PFSK-1 (cell line): ENCODE results near the gene SLC6A2.

Experiments
- FOXP2 ChIP-seq: optimal IDR thresholded peaks from 2 replicates; pipeline ENCODE3; 2011; ENCODE audit warnings: borderline replicate concordance, control low read depth, inconsistent platforms; ENCODE audit not compliant: insufficient read depth; ENCODE audit errors: extremely low read length, extremely low read depth
- POLR2AphosphoS5 ChIP-seq: IDR thresholded peaks from 2 replicates; pipeline ENCODE4 v1.6.1; 2012; ENCODE audit warnings: low read depth, mild to moderate bottlenecking, control low read depth, low read length, moderate library complexity
- SIN3A ChIP-seq: IDR thresholded peaks from 2 replicates; pipeline ENCODE4 v1.6.1; 2012; ENCODE audit warnings: mild to moderate bottlenecking, low read length, moderate library complexity, borderline replicate concordance; ENCODE audit not compliant: insufficient read depth
- TAF1 ChIP-seq: IDR thresholded peaks from 2 replicates; pipeline ENCODE4 v1.6.1; 2012; ENCODE audit warnings: low read length, control low read depth, borderline replicate concordance; ENCODE audit not compliant: insufficient read depth
- TF ChIP-seq, protein P1 (sequence below), 2 experiments: IDR thresholded peaks; 2 replicates each; pipeline versions ENCODE4 v1.6.1 to v1.8.0; 2011 to 2012; ENCODE audit warnings: low read depth in 2 of 2, low read length in 2 of 2, control low read depth in 1 of 2, inconsistent platforms in 1 of 2, mild to moderate bottlenecking in 1 of 2, moderate library complexity in 1 of 2; ENCODE audit not compliant: insufficient read depth in 1 of 2

SLC6A2 gene

DNA sequence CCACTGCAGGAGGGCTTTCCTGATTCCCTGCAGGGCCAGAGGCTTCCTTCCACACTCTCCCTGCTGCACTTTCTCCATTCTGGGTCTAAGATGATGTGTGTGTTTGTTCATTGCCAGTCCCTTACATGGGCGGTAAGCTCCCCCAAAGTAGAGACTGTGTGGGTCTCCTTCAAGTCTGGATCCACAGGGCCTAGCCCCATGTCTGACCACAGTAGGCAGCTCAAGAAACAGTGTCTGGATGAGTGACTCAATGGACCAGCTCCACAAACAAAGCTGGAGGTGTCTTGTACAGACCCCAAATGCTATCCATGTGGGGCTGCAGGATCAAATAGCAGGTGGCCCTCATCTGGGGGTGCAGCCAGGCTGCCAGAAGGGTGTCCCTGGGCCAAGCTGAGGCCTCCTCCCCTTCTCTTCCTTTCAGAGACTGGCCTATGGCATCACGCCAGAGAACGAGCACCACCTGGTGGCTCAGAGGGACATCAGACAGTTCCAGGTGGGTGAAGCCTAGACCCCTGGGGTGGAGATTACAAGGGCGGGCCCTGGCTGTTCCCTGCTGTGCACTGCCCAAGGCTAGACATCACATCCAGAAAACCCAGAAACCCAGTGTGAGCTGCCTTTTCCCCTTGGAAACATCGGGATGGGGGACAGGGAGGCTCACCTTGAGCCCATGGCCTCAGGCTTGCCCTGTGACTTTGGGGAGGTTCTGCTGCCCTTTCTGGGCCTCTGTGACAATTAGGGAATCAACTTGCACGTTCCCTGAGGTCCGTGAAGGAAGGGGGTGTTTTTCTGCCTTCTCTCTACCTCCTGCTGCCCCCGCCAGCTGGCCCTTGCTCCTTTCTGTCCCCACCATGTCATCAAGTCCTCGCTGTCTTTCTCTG lies 45.9 kb downstream of the SLC6A2 start:
- no peak for TF ChIP-seq POLR2AphosphoS5
- TF ChIP-seq, protein P1, sequence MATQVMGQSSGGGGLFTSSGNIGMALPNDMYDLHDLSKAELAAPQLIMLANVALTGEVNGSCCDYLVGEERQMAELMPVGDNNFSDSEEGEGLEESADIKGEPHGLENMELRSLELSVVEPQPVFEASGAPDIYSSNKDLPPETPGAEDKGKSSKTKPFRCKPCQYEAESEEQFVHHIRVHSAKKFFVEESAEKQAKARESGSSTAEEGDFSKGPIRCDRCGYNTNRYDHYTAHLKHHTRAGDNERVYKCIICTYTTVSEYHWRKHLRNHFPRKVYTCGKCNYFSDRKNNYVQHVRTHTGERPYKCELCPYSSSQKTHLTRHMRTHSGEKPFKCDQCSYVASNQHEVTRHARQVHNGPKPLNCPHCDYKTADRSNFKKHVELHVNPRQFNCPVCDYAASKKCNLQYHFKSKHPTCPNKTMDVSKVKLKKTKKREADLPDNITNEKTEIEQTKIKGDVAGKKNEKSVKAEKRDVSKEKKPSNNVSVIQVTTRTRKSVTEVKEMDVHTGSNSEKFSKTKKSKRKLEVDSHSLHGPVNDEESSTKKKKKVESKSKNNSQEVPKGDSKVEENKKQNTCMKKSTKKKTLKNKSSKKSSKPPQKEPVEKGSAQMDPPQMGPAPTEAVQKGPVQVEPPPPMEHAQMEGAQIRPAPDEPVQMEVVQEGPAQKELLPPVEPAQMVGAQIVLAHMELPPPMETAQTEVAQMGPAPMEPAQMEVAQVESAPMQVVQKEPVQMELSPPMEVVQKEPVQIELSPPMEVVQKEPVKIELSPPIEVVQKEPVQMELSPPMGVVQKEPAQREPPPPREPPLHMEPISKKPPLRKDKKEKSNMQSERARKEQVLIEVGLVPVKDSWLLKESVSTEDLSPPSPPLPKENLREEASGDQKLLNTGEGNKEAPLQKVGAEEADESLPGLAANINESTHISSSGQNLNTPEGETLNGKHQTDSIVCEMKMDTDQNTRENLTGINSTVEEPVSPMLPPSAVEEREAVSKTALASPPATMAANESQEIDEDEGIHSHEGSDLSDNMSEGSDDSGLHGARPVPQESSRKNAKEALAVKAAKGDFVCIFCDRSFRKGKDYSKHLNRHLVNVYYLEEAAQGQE (IDR thresholded peaks at IDR 0.05; ENCODE audit: insufficient read depth in 1 of 2, low read depth in 2 of 2, low read length in 2 of 2): no peak
- no peak for TF ChIP-seq SIN3A
- no peak for TF ChIP-seq FOXP2
- TF ChIP-seq TAF1: no peak

DNA sequence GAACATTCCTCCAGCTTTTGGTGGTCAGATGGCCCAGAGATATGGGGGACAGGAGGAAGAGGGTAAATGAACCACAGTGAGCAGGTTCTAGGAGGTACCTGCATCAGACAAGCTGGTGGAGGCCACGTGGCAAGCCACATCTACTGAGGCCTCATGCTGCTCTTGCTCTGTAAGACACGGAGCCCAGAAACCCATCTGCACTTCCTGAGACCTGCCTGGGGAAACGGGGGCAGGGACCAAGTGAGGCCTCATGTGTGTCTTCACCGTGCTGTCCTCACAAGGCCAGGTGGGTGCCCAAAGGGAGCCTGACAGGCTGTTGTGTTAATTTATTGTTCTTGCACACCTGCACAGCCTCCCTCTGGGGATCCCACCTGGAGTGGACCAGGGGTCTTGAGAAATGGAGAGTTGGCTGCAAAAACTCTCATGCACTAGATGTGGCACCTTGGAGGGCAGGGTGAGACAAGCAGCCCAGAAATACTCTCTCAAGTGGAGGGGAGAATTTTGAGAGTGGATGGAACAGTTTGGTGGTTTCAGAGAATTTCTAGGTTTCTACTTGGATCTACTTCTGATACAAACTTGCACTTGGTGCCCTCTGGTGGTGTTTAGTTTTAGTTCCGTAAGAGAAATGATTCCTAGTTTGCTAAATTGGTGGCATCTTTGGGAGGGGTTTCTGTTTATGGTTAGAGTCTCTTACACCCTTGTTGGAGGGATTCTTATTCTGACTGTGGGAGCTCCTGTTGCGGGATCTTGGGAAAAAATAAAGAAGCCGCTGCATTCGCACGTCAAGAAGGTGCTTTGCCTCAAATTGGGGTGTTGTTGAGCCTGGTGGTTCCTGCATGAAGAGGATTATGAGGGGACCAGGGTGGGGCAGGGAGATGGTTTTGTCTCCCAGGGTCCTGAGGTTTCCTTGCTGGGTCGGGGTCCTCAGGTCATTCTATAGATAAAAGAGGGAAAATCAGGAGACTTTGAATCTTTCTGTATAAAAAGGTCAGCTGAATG lies 47.5 kb downstream of the SLC6A2 start:
- TF ChIP-seq, protein P1 (IDR thresholded peaks at IDR 0.05; ENCODE audit: insufficient read depth in 1 of 2, low read depth in 2 of 2, low read length in 2 of 2): no peak
- TF ChIP-seq POLR2AphosphoS5 (no peak), TAF1 (no peak), SIN3A (no peak), FOXP2 (no peak)

DNA sequence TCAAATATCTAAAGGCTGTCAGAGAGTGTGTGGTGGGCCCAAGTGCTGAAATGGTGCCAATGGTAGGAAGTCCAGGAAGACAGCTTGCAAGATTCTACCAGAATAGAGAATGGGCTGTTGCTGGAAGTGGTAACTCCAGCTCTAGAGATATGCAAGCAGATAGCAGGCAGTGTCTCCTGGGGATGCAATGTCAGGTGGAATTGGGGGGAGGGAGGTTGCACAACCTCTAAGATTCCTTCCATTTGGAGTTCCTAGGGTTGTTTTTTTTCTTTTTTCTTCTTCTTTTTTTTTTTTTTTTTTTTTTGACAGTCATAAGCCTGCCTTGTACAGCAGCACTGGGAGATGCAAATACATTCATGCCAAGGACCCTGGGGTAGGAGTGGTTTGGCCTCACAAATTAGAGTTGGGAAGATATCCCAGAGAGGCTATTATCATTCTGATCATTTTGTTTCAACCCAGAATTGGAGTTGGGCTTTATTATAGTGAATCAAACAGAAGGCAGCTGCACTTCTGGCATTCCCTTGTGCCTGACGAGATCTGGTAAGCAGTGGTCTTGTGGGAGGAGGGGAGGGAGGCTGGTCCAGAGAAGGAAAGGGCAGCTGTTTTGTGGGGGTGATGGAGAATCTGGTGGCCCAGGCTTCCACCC lies 51.1 kb downstream of the SLC6A2 start:
- TF ChIP-seq TAF1 (no peak), FOXP2 (no peak), POLR2AphosphoS5 (no peak), SIN3A (no peak)
- TF ChIP-seq, protein P1 (IDR thresholded peaks at IDR 0.05; ENCODE audit: insufficient read depth in 1 of 2, low read depth in 2 of 2, low read length in 2 of 2): no peak

DNA sequence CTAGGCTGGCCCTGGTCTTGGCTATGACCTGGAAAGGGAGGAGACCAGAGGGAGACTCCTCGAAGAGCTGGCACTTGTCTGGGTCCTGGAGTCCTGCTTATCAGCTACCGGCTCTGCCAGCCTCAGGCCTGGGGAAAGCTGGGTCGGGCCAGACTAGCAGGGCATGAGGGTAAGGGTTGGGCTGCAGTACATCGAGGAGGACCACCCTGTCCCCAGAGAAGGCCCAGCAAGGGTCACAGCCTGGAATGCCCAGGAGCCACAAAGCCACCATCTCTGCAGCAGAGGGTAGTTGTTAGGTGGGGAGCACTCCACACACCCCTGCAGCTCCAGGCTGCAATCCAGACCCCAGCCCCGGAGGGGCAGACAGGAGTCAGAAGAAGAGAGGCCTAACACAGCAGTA lies 54.0 kb downstream of the SLC6A2 start:
- TF ChIP-seq TAF1 (no peak), SIN3A (no peak), POLR2AphosphoS5 (no peak), FOXP2 (no peak)
- TF ChIP-seq, protein P1 (IDR thresholded peaks at IDR 0.05; ENCODE audit: insufficient read depth in 1 of 2, low read depth in 2 of 2, low read length in 2 of 2): no peak
